Tibial nerve (tissue), 4 donors: ENCODE results near the gene RIPOR3.

Experiments
- EP300 ChIP-seq, 2 donors: sonication (generic); formaldehyde crosslinking; IDR thresholded peaks; one replicate each; pipeline ENCODE4 v1.6.1; 2017; ENCODE audit warnings: antibody characterized with exemption in 2 of 2, mild to moderate bottlenecking in 1 of 2
- POLR2A ChIP-seq, 2 donors: fragments of 450-650 bp; IDR thresholded peaks; one replicate each; pipeline ENCODE4 v1.6.1; 2017; ENCODE audit warnings: antibody characterized with exemption in 2 of 2, mild to moderate bottlenecking in 2 of 2, moderate library complexity in 2 of 2
- TF ChIP-seq, protein P1 (sequence below), 5 experiments: fragments of 200-600 bp in 3 of 5; fragments of 450-650 bp in 2 of 5; sonication (generic) in 3 of 5; IDR thresholded peaks; one replicate each; pipeline ENCODE4 v1.5.1; 2016 to 2019; ENCODE audit warnings: antibody characterized with exemption in 5 of 5, mild to moderate bottlenecking in 3 of 5, moderate library complexity in 2 of 5

DNA sequence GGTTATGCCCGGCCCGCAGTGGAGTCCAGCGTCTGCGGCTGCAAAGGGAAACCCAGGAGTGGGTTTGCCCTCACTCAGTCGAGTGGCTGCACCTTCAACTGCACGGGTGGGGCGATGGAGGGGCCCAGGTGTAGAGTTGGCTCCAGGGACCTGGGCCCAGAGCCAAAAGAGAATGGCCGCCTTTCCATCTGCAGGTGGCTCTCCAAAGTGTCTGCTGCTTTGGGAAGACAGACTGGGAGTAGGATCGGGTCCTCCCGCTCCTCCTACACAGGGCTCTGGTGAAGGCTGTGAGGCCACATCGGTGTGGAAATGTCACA lies 101.0 kb downstream of the RIPOR3 start:
- TF ChIP-seq, protein P1, sequence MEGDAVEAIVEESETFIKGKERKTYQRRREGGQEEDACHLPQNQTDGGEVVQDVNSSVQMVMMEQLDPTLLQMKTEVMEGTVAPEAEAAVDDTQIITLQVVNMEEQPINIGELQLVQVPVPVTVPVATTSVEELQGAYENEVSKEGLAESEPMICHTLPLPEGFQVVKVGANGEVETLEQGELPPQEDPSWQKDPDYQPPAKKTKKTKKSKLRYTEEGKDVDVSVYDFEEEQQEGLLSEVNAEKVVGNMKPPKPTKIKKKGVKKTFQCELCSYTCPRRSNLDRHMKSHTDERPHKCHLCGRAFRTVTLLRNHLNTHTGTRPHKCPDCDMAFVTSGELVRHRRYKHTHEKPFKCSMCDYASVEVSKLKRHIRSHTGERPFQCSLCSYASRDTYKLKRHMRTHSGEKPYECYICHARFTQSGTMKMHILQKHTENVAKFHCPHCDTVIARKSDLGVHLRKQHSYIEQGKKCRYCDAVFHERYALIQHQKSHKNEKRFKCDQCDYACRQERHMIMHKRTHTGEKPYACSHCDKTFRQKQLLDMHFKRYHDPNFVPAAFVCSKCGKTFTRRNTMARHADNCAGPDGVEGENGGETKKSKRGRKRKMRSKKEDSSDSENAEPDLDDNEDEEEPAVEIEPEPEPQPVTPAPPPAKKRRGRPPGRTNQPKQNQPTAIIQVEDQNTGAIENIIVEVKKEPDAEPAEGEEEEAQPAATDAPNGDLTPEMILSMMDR (IDR thresholded peaks at IDR 0.05): no peak
- no peak for TF ChIP-seq EP300 (IDR thresholded peaks at IDR 0.05)
- no peak for TF ChIP-seq POLR2A (IDR thresholded peaks at IDR 0.05)
